GM18511 (cell line): ENCODE measurements around the gene LHFPL6.

Experiments
- ATAC-seq: cut with Tn5 transposase; IDR thresholded peaks from one replicate; pipeline ENCODE4 v1.9.1; 2021; ENCODE audit warnings: mild to moderate bottlenecking, moderate library complexity; ENCODE audit not compliant: unreplicated experiment

The LHFPL6 gene

DNA sequence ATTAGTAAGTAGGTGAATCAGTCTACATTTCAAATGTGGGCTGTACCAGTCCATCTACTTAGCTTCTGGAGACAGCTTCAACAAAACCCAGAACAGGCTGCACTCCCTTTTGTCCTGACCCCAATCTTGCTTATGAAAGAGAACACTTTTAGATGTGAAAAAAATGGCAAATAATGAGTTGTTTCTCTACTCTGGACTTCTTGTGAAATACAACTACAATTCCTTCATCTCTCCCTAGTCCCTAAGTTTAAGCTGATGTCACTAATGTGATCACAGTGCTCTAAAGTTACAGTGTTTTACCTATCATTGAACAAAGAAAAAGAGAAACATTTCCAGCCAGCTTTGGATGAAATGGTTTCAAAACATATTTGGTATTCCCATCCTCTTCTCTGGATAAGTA, 183.9 kb downstream of the LHFPL6 start:
- ATAC-seq: no peak

- ATAC-seq: no peak
Observed at GRCh38 chr13:39418424-39418823, 184.6 kb downstream of the LHFPL6 start.

GRCh38 chr13:39417643-39418042, 185.3 kb downstream of the LHFPL6 start:
- ATAC-seq: no peak

GRCh38 chr13:39417131-39417530, 185.9 kb downstream of the LHFPL6 start:
- no peak for ATAC-seq

DNA sequence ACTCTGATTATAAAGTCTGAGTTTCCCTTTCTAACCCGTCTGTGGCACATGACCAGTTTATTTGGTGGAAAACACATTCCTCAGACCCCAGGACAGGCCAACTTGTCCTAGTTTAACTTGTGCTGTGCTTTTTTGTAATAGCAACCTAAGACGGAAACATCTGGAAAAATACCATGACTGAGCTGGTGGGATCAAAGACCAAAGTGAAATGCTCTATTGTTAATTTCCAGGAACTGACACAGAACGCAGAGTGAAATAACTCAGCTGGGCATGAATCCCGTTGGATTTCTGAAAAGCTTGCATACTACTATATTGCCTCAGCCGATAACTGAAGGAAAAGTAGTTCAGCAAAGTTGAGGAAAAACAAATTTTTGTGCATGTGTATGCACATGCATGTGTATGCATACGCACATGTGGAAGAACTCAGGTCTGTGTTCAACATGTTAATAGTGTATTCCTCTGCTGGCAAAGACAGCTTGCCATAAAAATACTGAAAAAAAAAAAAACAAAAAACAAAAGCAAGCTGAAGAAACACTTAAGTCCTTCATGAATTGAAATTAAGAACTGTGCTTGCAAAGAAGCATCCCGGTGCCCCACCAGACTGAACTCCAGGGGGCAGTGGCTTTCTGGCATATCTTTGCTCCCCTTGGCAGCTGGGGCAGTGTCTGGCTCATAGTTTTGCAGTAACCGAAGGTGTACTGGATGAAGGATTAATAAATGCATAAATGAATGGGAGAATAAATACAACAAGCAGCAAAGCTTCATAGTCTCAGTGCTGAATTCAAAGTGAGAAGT, 187.8 kb downstream of the LHFPL6 start:
- ATAC-seq: no peak

DNA sequence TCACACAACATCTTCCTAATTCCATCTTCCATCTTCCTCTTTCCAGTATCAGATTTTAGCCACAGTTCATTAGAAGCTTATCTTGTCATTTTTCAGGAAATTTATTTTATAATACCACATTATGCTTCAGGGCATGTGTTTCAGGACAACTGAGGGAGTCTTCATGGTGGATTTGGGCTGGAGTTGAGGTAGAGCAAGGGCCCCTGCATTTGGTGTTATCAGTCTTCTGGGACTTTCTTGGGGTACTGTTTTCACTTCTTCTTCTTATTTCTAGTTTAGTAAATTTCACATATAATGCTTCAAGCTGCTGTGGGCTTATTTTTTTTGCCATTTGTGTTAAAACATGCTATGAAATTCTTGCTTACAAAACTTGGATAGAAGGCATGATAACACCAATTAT, 188.7 kb downstream of the LHFPL6 start:
- ATAC-seq: peak; percentile 68

DNA sequence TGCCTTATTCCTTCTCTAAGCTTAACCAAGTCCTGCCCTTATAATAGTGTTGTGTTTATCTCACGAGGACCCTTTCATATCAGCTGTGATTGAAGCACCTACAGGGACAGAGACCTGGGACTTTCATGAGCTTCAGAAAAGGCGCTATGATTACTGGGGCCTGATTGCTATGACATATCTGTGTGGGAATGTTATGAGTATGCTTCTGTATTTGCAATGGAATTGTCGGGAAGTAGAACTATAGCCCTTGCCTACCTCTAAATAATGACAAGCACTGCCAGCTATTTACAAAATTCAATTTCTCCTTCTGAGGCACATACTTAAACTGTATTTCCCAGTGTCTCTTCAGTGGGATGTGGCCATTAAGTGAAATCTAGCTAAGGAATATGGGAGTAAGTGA, 191.5 kb downstream of the LHFPL6 start:
- no peak for ATAC-seq

DNA sequence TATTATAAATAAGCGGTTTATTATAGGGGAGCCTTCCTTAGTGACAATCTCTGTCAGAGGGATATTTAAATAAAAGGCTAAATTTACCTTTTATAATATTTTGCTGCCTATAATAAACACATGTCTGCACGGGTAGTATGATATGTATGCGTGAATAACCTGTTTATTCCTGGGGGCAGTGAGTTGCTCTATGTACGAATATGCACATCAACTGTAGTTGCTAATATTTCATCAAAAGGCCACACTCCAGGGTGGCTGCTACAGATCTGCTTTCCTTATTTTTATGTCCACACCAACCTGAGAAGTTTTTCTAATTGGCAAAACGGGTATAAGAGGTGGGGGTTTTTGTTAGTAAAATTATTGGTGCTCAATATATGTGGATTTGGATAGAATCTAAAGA, 192.0 kb downstream of the LHFPL6 start:
- no peak for ATAC-seq

GRCh38 chr13:39410096-39410901, 192.7 kb downstream of the LHFPL6 start:
- ATAC-seq: no peak

DNA sequence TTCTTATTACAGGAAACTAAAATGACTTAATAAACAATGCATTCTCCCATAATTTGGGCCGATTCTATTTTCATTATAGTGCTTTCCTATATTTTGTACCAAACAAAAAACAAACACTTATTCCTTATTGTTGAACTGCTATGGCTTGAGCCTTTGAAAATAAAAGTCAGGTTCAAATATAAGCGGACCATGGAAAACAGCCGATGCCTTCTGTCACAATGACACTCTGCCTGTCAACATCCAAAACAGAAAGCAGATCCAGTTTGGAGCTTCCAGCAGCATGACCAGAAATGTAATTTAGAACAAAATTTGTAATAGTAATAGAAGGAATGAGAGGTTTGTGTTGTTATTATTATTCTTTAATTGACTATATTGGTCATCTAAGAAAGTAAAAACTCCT, 194.5 kb downstream of the LHFPL6 start:
- ATAC-seq: no peak

- no peak for ATAC-seq
Observed at GRCh38 chr13:39407786-39408185, 195.2 kb downstream of the LHFPL6 start.

DNA sequence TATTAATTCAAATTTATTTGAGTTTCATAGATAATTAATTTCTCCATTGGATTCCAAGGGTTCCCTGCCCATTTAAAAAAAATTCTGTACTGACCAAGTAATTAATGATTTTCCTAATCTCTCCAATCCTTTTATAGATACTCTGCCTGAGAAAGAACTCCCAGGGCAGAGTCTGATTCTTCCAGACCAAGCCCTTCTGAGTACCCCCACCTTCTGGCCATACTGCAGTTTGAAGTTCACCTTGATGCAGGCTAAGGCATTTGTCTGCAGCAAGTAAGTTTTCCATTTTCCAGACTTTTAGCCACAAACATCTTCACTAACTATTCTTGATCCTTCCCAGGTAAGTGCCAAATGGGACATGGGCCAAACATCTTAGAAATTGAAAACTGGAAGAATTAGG, 195.9 kb downstream of the LHFPL6 start:
- no peak for ATAC-seq

- peak; percentile 87 for ATAC-seq
Observed at GRCh38 chr13:39406688-39407087, 196.3 kb downstream of the LHFPL6 start.

DNA sequence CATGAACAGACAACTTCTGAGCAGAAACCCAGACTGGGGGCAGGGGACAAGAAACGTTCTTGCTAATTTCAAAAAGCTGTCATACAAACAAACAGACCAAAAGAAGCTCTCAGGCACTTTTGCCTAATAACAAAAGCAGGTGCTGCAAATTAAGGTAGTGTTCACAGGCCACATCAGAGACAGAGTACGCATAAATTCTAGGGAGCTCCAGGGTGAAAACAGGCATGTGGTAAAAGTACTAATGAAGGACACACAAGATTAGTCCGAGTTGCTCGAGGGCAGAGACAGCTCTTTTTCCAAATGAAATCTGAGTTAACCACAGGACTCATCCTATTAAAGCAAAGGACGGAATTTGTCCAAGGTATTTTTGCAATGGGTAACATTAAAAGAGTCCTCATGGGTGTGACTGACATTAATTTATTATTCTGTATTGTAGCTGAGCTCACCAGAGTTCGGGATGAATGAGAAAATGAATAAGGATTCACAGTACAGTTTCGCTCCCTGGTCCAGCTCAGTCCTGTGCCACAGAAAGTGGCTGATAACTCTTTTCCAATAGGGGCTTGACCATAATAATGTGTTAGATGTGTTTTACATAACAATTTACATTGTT, 197.3 kb downstream of the LHFPL6 start:
- no peak for ATAC-seq

DNA sequence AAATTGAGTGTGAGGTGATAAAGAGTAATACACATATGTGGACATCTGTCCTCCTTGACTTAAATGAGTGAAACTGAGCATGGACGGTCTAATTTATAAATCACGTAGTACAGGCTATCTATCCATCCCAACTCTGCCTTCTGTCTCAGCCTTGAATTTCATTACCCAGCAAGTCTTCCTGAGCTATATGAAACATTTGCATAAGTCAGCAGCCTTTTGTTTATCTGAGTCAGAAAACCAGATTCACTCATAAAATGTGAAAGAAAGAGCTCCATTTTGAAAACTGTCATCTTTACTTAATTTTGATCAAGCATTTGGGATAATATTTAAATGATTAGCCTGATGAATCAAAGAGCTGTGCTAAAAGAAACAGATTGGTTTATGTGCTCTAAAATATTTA, 197.9 kb downstream of the LHFPL6 start:
- no peak for ATAC-seq

- ATAC-seq: no peak
Observed at GRCh38 chr13:39403106-39403505, 199.9 kb downstream of the LHFPL6 start.

- no peak for ATAC-seq
Observed at GRCh38 chr13:39402221-39402970, 200.6 kb downstream of the LHFPL6 start.

DNA sequence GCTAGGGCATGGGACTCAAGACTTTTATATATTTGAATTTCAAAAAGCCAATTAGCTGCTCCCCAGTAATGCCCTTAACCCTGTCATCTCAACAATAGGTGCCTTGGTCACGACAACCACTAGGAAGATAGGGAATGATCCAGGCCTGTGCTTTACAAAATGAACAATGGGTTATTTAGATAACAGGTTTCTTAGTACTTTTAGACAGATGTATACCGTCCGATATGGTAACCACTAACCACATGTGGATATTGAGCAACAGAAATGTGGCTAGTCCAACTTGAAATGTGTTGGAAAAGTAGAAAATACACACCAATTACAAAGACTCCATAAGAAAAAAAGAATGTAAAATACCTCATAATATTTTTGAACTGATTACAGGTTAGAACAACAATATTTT, 201.2 kb downstream of the LHFPL6 start:
- ATAC-seq: no peak

- no peak for ATAC-seq
Observed at GRCh38 chr13:39401046-39401705, 201.8 kb downstream of the LHFPL6 start.

- ATAC-seq: no peak
Observed at GRCh38 chr13:39399102-39399501, 203.9 kb downstream of the LHFPL6 start.

DNA sequence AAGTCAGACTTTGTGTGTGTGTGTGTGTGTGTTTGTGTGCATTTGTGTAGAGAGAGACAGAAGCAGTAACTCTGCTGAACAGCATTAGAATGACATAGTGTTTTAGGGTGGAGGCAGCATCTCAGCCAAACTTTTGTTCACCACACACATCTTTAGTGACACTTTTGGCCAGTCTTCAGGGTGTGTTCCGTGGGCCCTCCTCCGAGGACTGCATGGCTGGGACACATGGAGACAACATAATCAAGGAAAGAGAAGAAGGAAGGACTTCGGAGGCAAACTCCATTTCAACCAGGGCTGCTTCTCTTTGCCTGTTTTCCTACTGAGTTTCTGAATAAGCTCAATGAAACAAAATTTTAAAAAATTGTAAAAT, 205.1 kb downstream of the LHFPL6 start:
- ATAC-seq: no peak
